ENCODE results near the gene ASCC3. TPM values are rescaled to one million over a fixed set of nuclear protein-coding genes. Genes with fewer than 3 reads are reported as not detected.

The ASCC3 gene
- 10 to 100 TPM; 15.7 to 39.9 (median 29.3) TPM for total RNA-seq

GRCh38 chr6:100880853-100881706, at the start of gene ASCC3:
Gene ASCC3, minus strand, starts transcription at chr6:100881329. Its CDS starts 13,332 bp downstream, at chr6:100867997.
- peak; percentile 96 for DNase-seq
- intact Hi-C loops (cut with DNase I; ENCODE audit: low total_unique reads): no loop called here
- Histone ChIP-seq H3K9me3 (no peaks in the 10 kb centered on the region), H3K4me3 (peak within 1 kb of the TSS; percentile 47 to 74 (median 64)), H3K36me3 (no peaks in the 10 kb centered on the region), H3K27me3 (no peaks in the 10 kb centered on the region), H3K4me1 (peaks cover 7 to 27% (median 17%) of the 10 kb centered on the region in 4 donors), H3K27ac (peak within 1 kb of the TSS; percentile 86 to 93 (median 89))
- WGBS, 2 donors (ENCODE audit: low coverage in 1 of 2): 1 to 3% methylated on average over 6 to 55 of the region's 83 CpGs
- TF ChIP-seq CTCF (IDR thresholded peaks at IDR 0.05): no peak
- TF ChIP-seq EP300 (IDR thresholded peaks at IDR 0.05; ENCODE audit: low read depth): no peak
- peak; percentile 63 to 90 (median 80) for TF ChIP-seq POLR2AphosphoS5 (IDR thresholded peaks at IDR 0.05)
- peak; percentile 76 for TF ChIP-seq POLR2A (IDR thresholded peaks at IDR 0.05)
- in situ Hi-C loops (cut with MboI; ENCODE audit: low pct_ligation_motif_present in 1 of 4, low pct_unique_long_range_greater_than_20kb in 1 of 4, low sequenced_read_pairs in 3 of 4): no loop called here

- 64 to 100% methylated on average over 1 of the region's 1 CpG for WGBS, 2 donors (ENCODE audit: low coverage in 1 of 2)
Observed at GRCh38 chr6:100925749-100926148, 44.6 kb upstream of the ASCC3 start.

GRCh38 chr6:100924534-100925227, 43.6 kb upstream of the ASCC3 start:
- WGBS, 2 donors (ENCODE audit: low coverage in 1 of 2): 84 to 86% methylated on average over 9 of the region's 9 CpGs
- TF ChIP-seq EP300 (IDR thresholded peaks at IDR 0.05; ENCODE audit: low read depth): no peak
- intact Hi-C loops (cut with DNase I; ENCODE audit: low total_unique reads): no loop called here

More at GRCh38 chr6:100925749-100926148, 44.6 kb upstream of the ASCC3 start:
- no peaks in the 10 kb centered on the region for H3K27me3 ChIP-seq
- TF ChIP-seq EP300 (IDR thresholded peaks at IDR 0.05; ENCODE audit: low read depth) (no peak), POLR2A (IDR thresholded peaks at IDR 0.05) (no peak), CTCF (IDR thresholded peaks at IDR 0.05) (no peak), POLR2AphosphoS5 (IDR thresholded peaks at IDR 0.05) (no peak)
- no peaks in the 10 kb centered on the region for H3K36me3 ChIP-seq
- DNase-seq: no peak
- intact Hi-C loops (cut with DNase I; ENCODE audit: low total_unique reads) (no loop called here), in situ Hi-C loops (cut with MboI; ENCODE audit: low pct_ligation_motif_present in 1 of 4, low pct_unique_long_range_greater_than_20kb in 1 of 4, low sequenced_read_pairs in 3 of 4) (no loop called here)
- H3K27ac ChIP-seq: no peak overlapping the region
- H3K9me3 ChIP-seq: no peaks in the 10 kb centered on the region
- H3K4me3 ChIP-seq: no peak overlapping the region
- H3K4me1 ChIP-seq: no peaks in the 10 kb centered on the region

GRCh38 chr6:100923481-100924165, 42.5 kb upstream of the ASCC3 start:
- Histone ChIP-seq H3K4me3 (no peak overlapping the region), H3K4me1 (peaks cover 0 to 8% (median 3%) of the 10 kb centered on the region in 4 donors), H3K9me3 (no peaks in the 10 kb centered on the region), H3K27me3 (no peaks in the 10 kb centered on the region), H3K36me3 (no peaks in the 10 kb centered on the region), H3K27ac (no peak overlapping the region)
- intact Hi-C loops (cut with DNase I; ENCODE audit: low total_unique reads): no loop called here
- WGBS, 2 donors (ENCODE audit: low coverage in 1 of 2): 46 to 60% methylated on average over 3 of the region's 3 CpGs
- DNase-seq: no peak
- in situ Hi-C loops (cut with MboI; ENCODE audit: low pct_ligation_motif_present in 1 of 4, low pct_unique_long_range_greater_than_20kb in 1 of 4, low sequenced_read_pairs in 3 of 4): no loop called here
- TF ChIP-seq POLR2AphosphoS5 (IDR thresholded peaks at IDR 0.05) (no peak), CTCF (IDR thresholded peaks at IDR 0.05) (no peak), EP300 (IDR thresholded peaks at IDR 0.05; ENCODE audit: low read depth) (no peak), POLR2A (IDR thresholded peaks at IDR 0.05) (no peak)

More at GRCh38 chr6:100924534-100925227, 43.6 kb upstream of the ASCC3 start:
- H3K27me3 ChIP-seq: no peaks in the 10 kb centered on the region
- no peaks in the 10 kb centered on the region for H3K36me3 ChIP-seq
- no peaks in the 10 kb centered on the region for H3K9me3 ChIP-seq
- no peak for DNase-seq
- in situ Hi-C loops (cut with MboI; ENCODE audit: low pct_ligation_motif_present in 1 of 4, low pct_unique_long_range_greater_than_20kb in 1 of 4, low sequenced_read_pairs in 3 of 4): no loop called here
- no peak overlapping the region for H3K27ac ChIP-seq
- H3K4me3 ChIP-seq: no peak overlapping the region
- peaks cover 0 to 8% (median 3%) of the 10 kb centered on the region in 4 donors for H3K4me1 ChIP-seq

All from transverse colon (tissue), 4 donors.